HG03432 (cell line): Measurements from ENCODE around the gene DONSON.

Experiments
- ATAC-seq: cut with Tn5 transposase; IDR thresholded peaks from one replicate; pipeline ENCODE4 v1.9.1; 2021; ENCODE audit warnings: mild to moderate bottlenecking, moderate library complexity; ENCODE audit not compliant: unreplicated experiment

DONSON gene

DNA sequence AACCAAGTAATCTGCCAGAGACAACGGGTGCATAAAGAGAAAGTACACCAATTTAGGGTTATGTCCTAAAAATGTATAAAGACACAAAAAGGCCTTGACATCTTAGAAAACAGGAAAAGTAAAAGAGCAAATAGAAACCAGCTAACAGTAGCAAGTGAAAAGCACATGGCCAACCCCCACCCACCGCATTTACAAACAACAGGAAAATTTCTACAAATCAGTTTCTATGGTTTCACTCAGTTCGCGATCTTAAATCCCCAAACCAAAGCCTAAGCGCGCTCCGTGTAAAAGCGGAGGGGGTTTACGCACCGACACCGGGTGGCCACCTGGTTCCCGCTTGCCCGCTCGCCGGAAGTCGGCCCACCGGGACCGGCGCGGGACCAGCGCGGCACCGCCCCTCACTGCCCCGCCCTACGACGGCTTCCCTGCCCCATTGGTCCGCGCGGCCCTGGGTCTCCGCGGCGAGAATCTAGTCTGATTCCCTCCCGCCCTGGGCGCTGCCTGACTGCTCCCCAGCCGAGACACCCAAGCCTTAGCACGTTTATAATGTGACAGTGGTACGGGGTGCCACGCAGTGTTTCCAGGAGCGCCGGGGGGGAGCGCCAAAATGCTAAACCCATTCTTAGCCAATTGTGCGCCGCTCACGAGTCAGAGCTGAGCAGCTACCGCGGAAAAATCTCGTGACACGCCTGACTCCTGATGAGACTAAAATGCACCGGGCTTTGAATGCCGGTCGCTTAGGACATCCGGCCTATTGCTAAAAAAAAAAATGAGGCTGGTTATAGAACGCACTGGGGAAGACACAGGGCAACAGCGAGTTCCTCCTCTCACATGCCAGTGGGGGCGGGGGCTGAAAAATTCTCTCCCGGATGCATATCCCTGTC, 46.5 kb downstream of the DONSON start, which contains the start of gene GART:
Gene GART (minus strand): TSS at position 362 of the 884 bp plus-strand sequence. CDS start 2,802 bp downstream, outside the sequence.
- ATAC-seq: peak; percentile 66

DNA sequence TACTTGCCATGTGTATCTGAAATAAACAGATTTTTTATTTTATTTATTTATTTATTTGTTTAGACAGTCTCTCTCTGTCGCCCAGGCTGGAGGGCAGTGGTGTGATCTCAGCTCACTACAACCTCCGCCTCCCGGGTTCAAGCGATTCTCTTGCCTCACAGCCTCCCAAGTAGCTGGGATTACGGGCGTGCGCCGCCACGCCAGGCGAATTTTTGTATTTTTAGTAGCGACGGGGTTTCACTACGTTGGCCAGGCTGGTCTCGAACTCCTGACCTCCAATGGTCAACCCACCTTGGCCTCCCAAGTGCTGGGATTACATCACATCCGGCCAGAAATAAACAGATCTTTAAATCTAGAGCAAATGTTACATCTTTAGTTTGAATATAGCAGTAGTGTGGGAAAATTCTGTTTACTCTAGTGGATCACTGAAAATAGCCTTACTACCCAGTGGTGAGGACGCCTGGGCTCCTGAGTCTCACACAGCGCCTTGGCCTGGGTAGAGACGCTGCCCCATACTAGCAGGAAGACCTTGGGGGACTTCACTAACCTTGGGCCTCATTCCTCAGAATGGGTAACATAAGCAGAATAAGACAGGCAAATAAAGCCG, 47.3 kb downstream of the DONSON start:
- ATAC-seq: no peak

DNA sequence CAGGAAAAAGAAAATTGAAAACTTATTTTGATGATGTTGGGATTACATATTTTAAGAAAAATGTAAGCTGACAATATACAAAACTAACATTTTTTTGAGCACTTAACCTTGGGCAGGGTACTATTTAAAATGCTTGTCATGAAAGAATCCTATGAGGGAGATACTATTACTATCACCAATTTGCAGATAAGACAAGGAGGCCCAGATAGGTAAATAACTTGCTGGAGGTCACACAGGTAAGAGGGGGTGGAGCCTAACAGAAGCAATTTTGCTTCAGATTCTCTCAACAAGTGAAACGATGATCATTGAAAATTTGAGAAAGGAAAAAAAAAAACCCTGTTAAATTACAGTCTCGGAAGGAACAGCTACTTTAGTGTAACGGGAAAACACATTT, 47.8 kb downstream of the DONSON start:
- ATAC-seq: no peak

DNA sequence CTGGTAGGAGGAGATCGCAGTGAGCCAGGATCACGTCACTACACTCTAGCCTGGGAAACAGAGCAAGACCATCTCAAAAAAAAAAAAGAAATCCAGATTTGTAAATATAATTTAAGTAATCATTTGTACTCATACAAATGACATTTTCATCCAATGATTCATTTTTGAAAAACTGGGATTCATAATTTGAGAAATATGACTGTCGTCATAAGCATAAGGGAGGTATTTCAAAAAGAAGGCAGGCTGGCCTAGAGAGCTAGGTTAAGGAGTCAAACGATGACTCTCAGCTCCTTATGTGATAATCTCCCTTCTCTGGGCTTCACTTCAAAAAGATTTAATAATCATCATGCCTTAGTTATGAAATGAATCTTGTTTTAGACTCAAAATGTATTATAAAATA, 48.9 kb downstream of the DONSON start:
- no peak for ATAC-seq

DNA sequence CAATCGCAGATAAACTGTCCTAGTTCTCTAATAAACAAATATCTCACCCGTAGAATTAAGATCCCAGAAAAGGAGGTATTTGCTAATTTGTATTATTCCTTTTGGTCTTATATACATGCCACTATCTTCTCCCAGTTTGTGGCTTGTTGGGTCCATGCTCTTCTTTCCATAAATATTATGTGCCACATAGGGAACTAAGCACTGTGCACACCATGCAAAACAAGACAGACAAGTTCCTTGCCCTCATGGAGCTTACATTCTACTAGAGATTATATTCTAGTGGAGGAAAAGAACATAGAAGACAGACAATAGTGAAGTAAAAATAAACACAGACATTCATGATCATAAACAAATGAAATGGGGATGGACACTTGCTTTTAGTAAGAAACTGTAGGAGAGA, 51.3 kb downstream of the DONSON start:
- no peak for ATAC-seq

DNA sequence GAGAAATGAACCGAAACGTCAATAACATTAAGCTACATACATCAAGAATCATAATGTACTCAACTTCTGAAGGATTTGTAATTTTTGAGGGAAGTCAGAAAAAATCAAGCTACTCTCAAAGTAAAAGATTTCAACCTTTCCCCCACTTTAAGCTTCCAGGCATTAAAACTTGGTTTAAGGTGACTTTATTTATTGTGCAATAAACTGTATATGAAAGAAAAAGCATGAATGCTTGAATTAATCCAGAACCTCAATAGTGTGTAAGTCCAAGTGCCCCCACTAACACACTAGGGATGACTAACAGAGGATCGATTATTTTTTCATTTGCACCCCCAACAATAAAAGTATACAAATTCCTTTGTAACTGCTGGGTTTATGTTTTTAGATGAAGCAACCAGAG, 57.5 kb downstream of the DONSON start:
- ATAC-seq: no peak
